Measurements from ENCODE around the gene CSRP3.

Gene CSRP3

DNA sequence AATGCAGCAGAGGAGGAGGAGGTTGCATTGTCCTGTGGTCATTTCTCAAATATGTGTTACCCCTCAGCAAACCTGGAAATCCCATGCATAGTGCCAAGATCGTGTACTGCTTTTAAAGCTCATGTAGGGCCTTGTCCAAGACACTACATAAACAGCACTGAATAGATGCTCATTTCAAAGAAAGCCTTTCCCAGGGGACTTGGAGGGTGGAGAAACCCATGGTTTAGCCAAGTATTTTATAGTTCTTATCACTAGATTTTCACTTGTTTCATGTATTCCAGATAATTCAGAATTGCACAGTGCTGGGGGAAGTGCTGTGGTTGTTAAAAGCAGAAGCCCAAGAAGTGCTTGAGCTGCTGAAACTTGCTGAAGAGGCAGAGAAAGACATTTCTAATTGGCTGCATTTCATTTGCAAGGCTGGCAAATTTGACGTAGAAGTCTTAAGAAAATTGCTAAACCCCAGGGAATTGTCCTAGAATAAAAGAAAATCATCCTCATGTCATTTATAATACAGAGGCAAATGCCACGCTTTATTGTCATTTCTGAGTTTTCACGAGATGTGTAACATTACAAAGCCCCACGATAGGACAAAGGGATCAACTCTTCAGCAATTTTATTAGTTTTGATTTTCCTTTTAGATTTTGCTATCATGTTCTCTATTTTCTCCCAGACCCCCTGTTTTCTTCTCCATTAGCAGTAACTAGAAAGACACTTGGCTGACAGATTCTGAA is 20.1 kb downstream of the CSRP3 start:
- TF ChIP-seq, protein P1, sequence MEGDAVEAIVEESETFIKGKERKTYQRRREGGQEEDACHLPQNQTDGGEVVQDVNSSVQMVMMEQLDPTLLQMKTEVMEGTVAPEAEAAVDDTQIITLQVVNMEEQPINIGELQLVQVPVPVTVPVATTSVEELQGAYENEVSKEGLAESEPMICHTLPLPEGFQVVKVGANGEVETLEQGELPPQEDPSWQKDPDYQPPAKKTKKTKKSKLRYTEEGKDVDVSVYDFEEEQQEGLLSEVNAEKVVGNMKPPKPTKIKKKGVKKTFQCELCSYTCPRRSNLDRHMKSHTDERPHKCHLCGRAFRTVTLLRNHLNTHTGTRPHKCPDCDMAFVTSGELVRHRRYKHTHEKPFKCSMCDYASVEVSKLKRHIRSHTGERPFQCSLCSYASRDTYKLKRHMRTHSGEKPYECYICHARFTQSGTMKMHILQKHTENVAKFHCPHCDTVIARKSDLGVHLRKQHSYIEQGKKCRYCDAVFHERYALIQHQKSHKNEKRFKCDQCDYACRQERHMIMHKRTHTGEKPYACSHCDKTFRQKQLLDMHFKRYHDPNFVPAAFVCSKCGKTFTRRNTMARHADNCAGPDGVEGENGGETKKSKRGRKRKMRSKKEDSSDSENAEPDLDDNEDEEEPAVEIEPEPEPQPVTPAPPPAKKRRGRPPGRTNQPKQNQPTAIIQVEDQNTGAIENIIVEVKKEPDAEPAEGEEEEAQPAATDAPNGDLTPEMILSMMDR (IDR thresholded peaks at IDR 0.05; ENCODE audit: unreplicated experiment in 3 of 3): no peak
- Mint-ChIP-seq H3K36me3 (ENCODE audit: low read depth) (no peaks in the 10 kb centered on the region), H3K27me3 (ENCODE audit: low read depth) (peaks cover 5% of the 10 kb centered on the region), H3K9me3 (no peaks in the 10 kb centered on the region), H3K27ac (peak overlapping the region; percentile 7 to 27 (median 13)), H3K4me3 (no peak overlapping the region), H3K4me1 (peaks cover 36% of the 10 kb centered on the region)

DNA sequence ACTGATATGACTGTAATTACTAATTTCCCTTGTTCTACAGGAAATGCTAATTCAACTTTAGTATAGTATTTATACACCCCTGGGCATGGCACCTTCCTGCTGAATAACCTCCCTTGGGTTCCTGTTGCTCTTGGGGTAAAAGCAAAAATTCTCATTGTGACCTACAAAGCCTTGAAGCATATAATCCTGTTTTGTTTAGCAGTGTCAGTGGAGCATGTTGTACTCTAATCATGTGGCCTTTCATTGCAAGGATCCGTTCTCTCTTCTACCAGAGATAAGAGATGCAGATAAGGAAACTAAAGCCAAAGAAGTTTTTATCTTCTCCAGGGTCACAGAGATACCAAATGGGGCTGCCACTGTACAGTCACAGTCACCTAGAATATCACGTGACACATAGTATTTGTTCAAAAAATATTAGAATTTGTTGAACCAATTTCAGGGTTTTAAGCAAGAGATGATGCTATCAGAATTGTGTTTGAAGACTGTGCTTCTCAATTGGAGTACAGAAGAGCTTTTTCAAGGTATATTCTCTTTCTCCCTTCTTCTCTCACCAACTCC is 25.1 kb downstream of the CSRP3 start:
- Mint-ChIP-seq H3K4me1 (peaks cover 5% of the 10 kb centered on the region), H3K36me3 (ENCODE audit: low read depth) (peaks cover 24% of the 10 kb centered on the region), H3K9me3 (no peaks in the 10 kb centered on the region), H3K4me3 (no peak overlapping the region), H3K27me3 (ENCODE audit: low read depth) (no peaks in the 10 kb centered on the region), H3K27ac (no peak overlapping the region)
- TF ChIP-seq, protein P1 (IDR thresholded peaks at IDR 0.05; ENCODE audit: unreplicated experiment in 3 of 3): no peak

DNA sequence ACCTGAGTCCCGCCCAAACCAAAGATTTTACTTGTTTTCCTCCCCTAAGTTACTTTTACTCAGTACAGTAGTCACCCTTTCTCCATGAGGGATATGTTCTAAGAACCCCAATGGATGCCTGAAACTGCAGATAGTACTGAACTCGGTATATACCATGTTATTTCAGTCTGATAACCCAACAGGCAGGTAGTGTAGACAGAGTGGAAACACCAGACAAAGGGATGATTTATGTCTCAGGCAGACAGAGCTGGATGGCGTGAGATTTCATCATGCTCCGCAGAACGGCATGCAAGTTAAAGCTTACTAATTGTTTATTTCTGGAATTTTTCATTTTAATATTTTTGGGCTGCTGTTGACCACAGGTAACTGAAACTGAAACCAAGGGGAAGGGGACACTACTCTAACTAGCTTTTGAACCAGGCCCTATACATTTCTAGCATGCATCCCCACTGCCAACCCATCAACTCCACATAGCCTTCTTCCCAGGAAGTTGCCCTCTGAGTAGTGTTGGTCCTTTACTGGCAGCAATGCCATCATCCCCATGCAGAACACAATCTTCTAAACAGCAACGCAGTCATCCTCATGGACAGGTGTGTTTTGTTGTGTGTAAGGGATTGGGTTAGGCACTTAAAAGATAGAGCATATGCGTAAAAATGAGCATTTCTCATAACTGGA is 27.7 kb downstream of the CSRP3 start:
- Mint-ChIP-seq H3K4me1 (no peaks in the 10 kb centered on the region), H3K4me3 (no peak overlapping the region), H3K9me3 (no peaks in the 10 kb centered on the region), H3K27me3 (ENCODE audit: low read depth) (no peaks in the 10 kb centered on the region), H3K36me3 (ENCODE audit: low read depth) (peaks cover 35% of the 10 kb centered on the region), H3K27ac (no peak overlapping the region)
- TF ChIP-seq, protein P1 (IDR thresholded peaks at IDR 0.05; ENCODE audit: unreplicated experiment in 3 of 3): no peak

DNA sequence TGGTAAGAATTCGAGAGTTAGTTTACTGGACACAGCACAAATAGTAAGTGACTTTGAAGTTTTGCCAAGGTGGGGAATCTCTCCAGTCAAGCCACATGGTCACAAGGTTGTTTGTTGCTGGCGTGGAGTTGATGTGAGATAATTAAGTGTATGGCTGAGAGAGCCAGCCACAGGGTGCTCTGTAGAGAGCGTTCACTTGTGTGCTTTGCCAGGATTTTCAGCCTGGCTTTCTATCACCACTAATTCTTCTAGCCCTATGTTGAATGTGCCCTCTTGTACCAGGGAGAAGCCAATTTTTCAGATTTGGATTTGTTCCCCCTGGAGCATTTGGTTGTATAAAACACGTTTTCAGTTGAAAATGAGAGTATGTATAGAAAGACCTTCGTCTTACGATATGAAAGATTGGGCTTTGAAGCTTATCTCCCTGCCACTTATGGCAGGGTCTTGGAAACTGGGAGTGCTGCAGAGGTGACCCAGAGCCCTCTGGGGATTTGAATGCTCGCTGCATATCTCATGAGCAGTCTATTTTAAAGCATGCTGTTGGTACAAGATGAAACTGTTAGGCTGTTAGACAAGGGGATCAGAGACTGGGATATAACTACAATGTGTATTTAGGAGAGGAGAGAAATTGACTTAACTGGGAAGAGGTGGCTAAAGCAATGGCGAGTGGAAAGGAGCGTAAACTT is 28.6 kb downstream of the CSRP3 start:
- H3K4me1 Mint-ChIP-seq: no peaks in the 10 kb centered on the region
- H3K9me3 Mint-ChIP-seq: no peaks in the 10 kb centered on the region
- TF ChIP-seq, protein P1 (IDR thresholded peaks at IDR 0.05; ENCODE audit: unreplicated experiment in 3 of 3): no peak
- no peaks in the 10 kb centered on the region for H3K27me3 Mint-ChIP-seq (ENCODE audit: low read depth)
- peaks cover 36% of the 10 kb centered on the region for H3K36me3 Mint-ChIP-seq (ENCODE audit: low read depth)
- H3K27ac Mint-ChIP-seq: no peak overlapping the region
- no peak overlapping the region for H3K4me3 Mint-ChIP-seq

DNA sequence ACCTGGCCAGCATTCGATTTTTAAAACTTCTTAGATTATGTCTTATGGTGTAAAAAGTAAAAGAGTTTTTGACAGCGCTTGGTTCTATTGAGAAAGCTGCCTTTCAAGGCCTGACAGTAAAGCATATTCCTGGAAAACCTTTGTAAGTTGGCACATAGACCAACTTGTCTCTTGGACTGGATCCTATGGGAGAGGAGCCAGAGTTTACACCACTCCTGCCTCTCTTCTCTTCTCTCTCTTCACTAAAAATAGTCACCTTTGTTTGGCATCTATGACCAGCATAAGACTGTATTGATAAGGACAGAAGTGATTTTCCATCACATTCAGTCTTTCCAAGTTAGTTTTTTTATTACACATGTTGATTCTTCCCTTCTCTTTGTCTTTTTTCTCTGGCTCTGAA is 33.7 kb downstream of the CSRP3 start:
- TF ChIP-seq, protein P1 (IDR thresholded peaks at IDR 0.05; ENCODE audit: unreplicated experiment in 3 of 3): no peak
- no peaks in the 10 kb centered on the region for H3K27me3 Mint-ChIP-seq (ENCODE audit: low read depth)
- no peaks in the 10 kb centered on the region for H3K9me3 Mint-ChIP-seq

More for the DNA sequence above, 33.7 kb downstream of the CSRP3 start:
- peaks cover 27% of the 10 kb centered on the region for H3K4me1 Mint-ChIP-seq
- H3K27ac Mint-ChIP-seq: no peak overlapping the region
- no peak overlapping the region for H3K4me3 Mint-ChIP-seq
- peaks cover 35% of the 10 kb centered on the region for H3K36me3 Mint-ChIP-seq (ENCODE audit: low read depth)

Data from nephron (organoid).